NCI-H1930 (cell line): Measurements from ENCODE around the gene SLC14A1.

Experiments used
- DNase-seq, 2 experiments: peaks; one replicate each; lab custom pipeline; 2025; lab: John Stamatoyannopoulos, UW

Gene SLC14A1

GRCh38 chr18:45722899-45723298, 1.1 kb upstream of the SLC14A1 start:
- peak; percentile 40 to 58 for DNase-seq

- DNase-seq, result no peak
These were observed 620 bp downstream of the SLC14A1 start for GRCh38 chr18:45724601-45725000.

- no peak for DNase-seq
These were observed 1.4 kb downstream of the SLC14A1 start for GRCh38 chr18:45725336-45725735.

- DNase-seq, result no peak
These were observed 2.6 kb downstream of the SLC14A1 start for GRCh38 chr18:45726603-45727002.

GRCh38 chr18:45727068-45727467, 3.1 kb downstream of the SLC14A1 start:
- no peak for DNase-seq

GRCh38 chr18:45728336-45729010, 4.5 kb downstream of the SLC14A1 start:
- no peak for DNase-seq

- DNase-seq, result no peak
These were observed 7.0 kb downstream of the SLC14A1 start for GRCh38 chr18:45730832-45731575.

GRCh38 chr18:45731716-45732115, 7.7 kb downstream of the SLC14A1 start:
- no peak for DNase-seq

- DNase-seq, result no peak
These were observed 9.6 kb downstream of the SLC14A1 start for GRCh38 chr18:45733535-45733934.

GRCh38 chr18:45734505-45734904, 10.5 kb downstream of the SLC14A1 start:
- no peak for DNase-seq

GRCh38 chr18:45734944-45735343, 11.0 kb downstream of the SLC14A1 start:
- no peak for DNase-seq

GRCh38 chr18:45738660-45739059, 14.7 kb downstream of the SLC14A1 start:
- no peak for DNase-seq

- no peak for DNase-seq
These were observed 15.3 kb downstream of the SLC14A1 start for GRCh38 chr18:45739268-45739667.

- DNase-seq, result no peak
These were observed 15.9 kb downstream of the SLC14A1 start for GRCh38 chr18:45739848-45740247.

GRCh38 chr18:45741056-45741455, 17.1 kb downstream of the SLC14A1 start:
- DNase-seq, result no peak

- DNase-seq, result no peak
These were observed 22.0 kb downstream of the SLC14A1 start for GRCh38 chr18:45745817-45746461.

GRCh38 chr18:45748501-45748900, 24.5 kb downstream of the SLC14A1 start:
- DNase-seq, result no peak

GRCh38 chr18:45749918-45750689, 26.1 kb downstream of the SLC14A1 start:
- no peak for DNase-seq

GRCh38 chr18:45751766-45752165, 27.8 kb downstream of the SLC14A1 start:
- DNase-seq, result no peak

GRCh38 chr18:45752681-45753080, 28.7 kb downstream of the SLC14A1 start:
- DNase-seq, result no peak

GRCh38 chr18:45753286-45753685, 29.3 kb downstream of the SLC14A1 start:
- DNase-seq, result no peak

GRCh38 chr18:45755934-45756333, 32.0 kb downstream of the SLC14A1 start:
- DNase-seq, result no peak
